Endothelial cell of umbilical vein (primary cell): ENCODE data around the gene NFS1. TPM values are rescaled to one million over a fixed set of nuclear protein-coding genes. Genes with fewer than 3 reads are reported as not detected.
"Not testable (repeated sequence)": the region's sequence is repeated elsewhere in the genome, so short reads cannot be mapped to it uniquely, and the experiment has no call there.

ENCODE experiments used
- BruUV-seq: library from RNA; stranded (reverse); fragments of 400-500 nt; replicated peaks from 2 replicates; lab custom pipeline; 2021; lab: Mats Ljungman, UMichigan
- CTCF ChIA-PET: fragments of 300-600, 350-600 bp; sonication (Branson Sonifier 250); formaldehyde crosslinking; loops from one replicate; lab custom pipeline; 2021; ENCODE audit warnings: antibody characterized with exemption, inconsistent platforms; lab: Charles Lee
- POLR2A ChIA-PET: fragments of 300-600, 350-600 bp; sonication (Branson Sonifier 250); formaldehyde crosslinking; loops from one replicate; lab custom pipeline; 2021; ENCODE audit warnings: antibody characterized with exemption, inconsistent platforms; lab: Charles Lee
- DNase-seq: peaks from one replicate; pipeline ENCODE4 v3.0.0-alpha.2; 2011; ENCODE audit warnings: low read depth, low spot score
- FAIRE-seq: peaks from 2 replicates; lab custom pipeline; 2011; peaks lifted over from hg19 to GRCh38; lab: Jason Lieb, UNC
- H2AFZ ChIP-seq: 2 replicates; pipeline ENCODE4 v1.6.0; 2012; ENCODE audit warnings: low read depth, low read length, control low read depth, inconsistent platforms
- H3K27ac ChIP-seq: 2 replicates; pipeline ENCODE4 v1.5.1; 2011; ENCODE audit warnings: low read depth, mild to moderate bottlenecking, control low read depth, low read length, moderate library complexity; ENCODE audit not compliant: insufficient read depth
- H3K27me3 ChIP-seq, 2 experiments: 2 replicates each; pipeline versions ENCODE4 v1.6.0 to v1.6.1; 2011; ENCODE audit warnings: low read length in 2 of 2, mixed read lengths in 1 of 2; ENCODE audit not compliant: control insufficient read depth in 2 of 2, insufficient read depth in 2 of 2
- H3K36me3 ChIP-seq, 2 experiments: 2 replicates in 1 of 2; 3 replicates in 1 of 2; pipeline ENCODE4 v1.5.1; 2011; ENCODE audit warnings: low read length in 2 of 2, mild to moderate bottlenecking in 1 of 2, moderate library complexity in 1 of 2; ENCODE audit not compliant: control insufficient read depth in 2 of 2, insufficient read depth in 2 of 2; ENCODE audit errors: extremely low read depth in 1 of 2
- H3K4me1 ChIP-seq: 3 replicates; pipeline ENCODE4 v1.5.1; 2011; ENCODE audit warnings: mild to moderate bottlenecking, low read length; ENCODE audit not compliant: control insufficient read depth, insufficient read depth; ENCODE audit errors: extremely low read depth
- H3K4me2 ChIP-seq: 2 replicates; pipeline ENCODE4 v1.6.1; 2011; ENCODE audit warnings: low read length, control low read depth, mixed read lengths; ENCODE audit not compliant: insufficient read depth
- H3K4me3 ChIP-seq, 3 experiments: fragments of 200-600 bp in 1 of 3; sonication (generic), shearing (Covaris generic) in 1 of 3; replicated peaks in 1 of 3; 2 replicates each; pipeline ENCODE4 v1.5.1; 2011 to 2016; ENCODE audit warnings: control low read depth in 3 of 3, low read length in 3 of 3, mild to moderate bottlenecking in 2 of 3, inconsistent platforms in 1 of 3, low read depth in 1 of 3, moderate library complexity in 1 of 3; ENCODE audit not compliant: insufficient read depth in 1 of 3
- H3K79me2 ChIP-seq: 2 replicates; pipeline ENCODE4 v1.6.0; 2012; ENCODE audit warnings: low read length, inconsistent platforms; ENCODE audit not compliant: control insufficient read depth, insufficient read depth
- H3K9ac ChIP-seq: replicated peaks from 2 replicates; pipeline ENCODE3; 2011; ENCODE audit warnings: low read length, control low read depth; ENCODE audit not compliant: insufficient read depth; ENCODE audit errors: extremely low read depth
- H3K9me1 ChIP-seq: replicated peaks from 3 replicates; pipeline ENCODE4 v1.6.0; 2011; ENCODE audit warnings: mild to moderate bottlenecking, low read length; ENCODE audit not compliant: control insufficient read depth, insufficient read depth; ENCODE audit errors: extremely low read depth
- H3K9me3 ChIP-seq: replicated peaks from 2 replicates; pipeline ENCODE4 v1.5.1; 2012; ENCODE audit warnings: low read length, inconsistent platforms; ENCODE audit not compliant: control insufficient read depth, insufficient read depth
- H4K20me1 ChIP-seq: replicated peaks from 2 replicates; pipeline ENCODE3; 2011; ENCODE audit warnings: mild to moderate bottlenecking, low read length; ENCODE audit not compliant: control insufficient read depth, insufficient read depth; ENCODE audit errors: extremely low read depth
- dilution Hi-C: fragments of 300-500 bp; cut with MboI; formaldehyde crosslinking; loops from one replicate; pipeline ENCODE4 v1.15.0; 2019; ENCODE audit warnings: low sequenced_read_pairs; ENCODE audit not compliant: extremely low pct_ligation_motif_present
- intact Hi-C: fragments of 100-400 bp; cut with micrococcal nuclease; formaldehyde crosslinking; loops from one replicate; pipeline ENCODE4 v1.10.0; 2022
- polyA plus RNA-seq, 4 experiments: library from polyadenylated mRNA; depleted of rRNA in 3 of 4; stranded (reverse) in 3 of 4; unstranded in 1 of 4; fragments of >200 nt; gene quantifications; 2 replicates each; pipeline versions ENCODE4 v1.2.1 to v1.2.3, GENCODE V29; 2011 to 2012; ENCODE audit warnings: missing spikeins in 1 of 4
- total RNA-seq: library from RNA; stranded (reverse); gene quantifications from 2 replicates; pipeline ENCODE4 v1.2.3, GENCODE V29; 2021
- TF ChIP-seq, protein P1 (sequence below), 2 donors: IDR thresholded peaks; 1 replicate in 1 of 2; 2 replicates in 1 of 2; pipeline ENCODE4 v1.5.1; 2011; ENCODE audit warnings: low read length in 2 of 2, mild to moderate bottlenecking in 2 of 2, moderate library complexity in 2 of 2, control low read depth in 1 of 2, inconsistent platforms in 1 of 2, low read depth in 1 of 2; ENCODE audit not compliant: insufficient read depth in 1 of 2; ENCODE audit errors: extremely low read depth in 1 of 2

NFS1 gene
- total and polyA plus RNA-seq, 2 donors (not counting 3 experiments of a cell fraction or from before 2014, with no cell fraction given) = 25.1 to 28.4 TPM

GRCh38 chr20:35686872-35687271 lies 12.3 kb downstream of the NFS1 start:
- dilution Hi-C loops, BruUV-seq, H3K9me3 ChIP-seq, DNase-seq, H4K20me1 ChIP-seq, H3K27ac ChIP-seq, H3K4me3 ChIP-seq, H3K4me2 ChIP-seq, H2AFZ ChIP-seq, H3K9me1 ChIP-seq, H3K79me2 ChIP-seq, FAIRE-seq, CTCF ChIA-PET, H3K4me1 ChIP-seq, H3K36me3 ChIP-seq, H3K27me3 ChIP-seq, intact Hi-C loops, H3K9ac ChIP-seq: not testable (repeated sequence)
- TF ChIP-seq, protein P1, sequence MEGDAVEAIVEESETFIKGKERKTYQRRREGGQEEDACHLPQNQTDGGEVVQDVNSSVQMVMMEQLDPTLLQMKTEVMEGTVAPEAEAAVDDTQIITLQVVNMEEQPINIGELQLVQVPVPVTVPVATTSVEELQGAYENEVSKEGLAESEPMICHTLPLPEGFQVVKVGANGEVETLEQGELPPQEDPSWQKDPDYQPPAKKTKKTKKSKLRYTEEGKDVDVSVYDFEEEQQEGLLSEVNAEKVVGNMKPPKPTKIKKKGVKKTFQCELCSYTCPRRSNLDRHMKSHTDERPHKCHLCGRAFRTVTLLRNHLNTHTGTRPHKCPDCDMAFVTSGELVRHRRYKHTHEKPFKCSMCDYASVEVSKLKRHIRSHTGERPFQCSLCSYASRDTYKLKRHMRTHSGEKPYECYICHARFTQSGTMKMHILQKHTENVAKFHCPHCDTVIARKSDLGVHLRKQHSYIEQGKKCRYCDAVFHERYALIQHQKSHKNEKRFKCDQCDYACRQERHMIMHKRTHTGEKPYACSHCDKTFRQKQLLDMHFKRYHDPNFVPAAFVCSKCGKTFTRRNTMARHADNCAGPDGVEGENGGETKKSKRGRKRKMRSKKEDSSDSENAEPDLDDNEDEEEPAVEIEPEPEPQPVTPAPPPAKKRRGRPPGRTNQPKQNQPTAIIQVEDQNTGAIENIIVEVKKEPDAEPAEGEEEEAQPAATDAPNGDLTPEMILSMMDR (IDR thresholded peaks at IDR 0.05; ENCODE audit: extremely low read depth in 1 of 2, insufficient read depth in 1 of 2, low read depth in 1 of 2, low read length in 2 of 2) = peak in 1 of 2 donors; percentile 13
- POLR2A ChIA-PET = interaction anchor here (0.6 kb wide), 1 partner anchor 57 kb away, joined by 3 read pairs; no protein-coding TSS in a partner anchor

GRCh38 chr20:35685368-35685767 lies 13.8 kb downstream of the NFS1 start:
- CTCF ChIA-PET = interaction anchor here (0.6 to 1.3 kb wide), 3 partner anchors 32 to 240 kb away, joined by 3 to 5 read pairs (median 3); no protein-coding TSS in a partner anchor
- H3K9me1 ChIP-seq, H3K4me3 ChIP-seq, H3K27me3 ChIP-seq, POLR2A ChIA-PET, H3K4me1 ChIP-seq, H3K4me2 ChIP-seq, dilution Hi-C loops, H4K20me1 ChIP-seq, H2AFZ ChIP-seq, FAIRE-seq, H3K27ac ChIP-seq, H3K9me3 ChIP-seq, H3K36me3 ChIP-seq, H3K9ac ChIP-seq, DNase-seq, intact Hi-C loops, BruUV-seq, H3K79me2 ChIP-seq: not testable (repeated sequence)
